Measurements from ENCODE around the gene SYT10.

GRCh38 chr12:33376153-33376552, 63.5 kb downstream of the SYT10 start:
- no peak for TF ChIP-seq CTCF (IDR thresholded peaks at IDR 0.05)
- no peak for TF ChIP-seq POLR2A (IDR thresholded peaks at IDR 0.05)
- no peak for TF ChIP-seq POLR2AphosphoS5 (IDR thresholded peaks at IDR 0.05)
